DOHH2 (cell line): ENCODE results near the gene CCDC91.

ENCODE experiments used
- EZH2phosphoT487 ChIP-seq: fragments of 200-600 bp; sonication (generic); IDR thresholded peaks from 2 replicates; pipeline ENCODE4 v1.6.1; 2017; ENCODE audit warnings: borderline replicate concordance, mild to moderate bottlenecking, antibody characterized with exemption, low read length, moderate library complexity, mixed read lengths
- TF ChIP-seq, protein P1 (sequence below): fragments of 200-600 bp; sonication (generic); IDR thresholded peaks from one replicate; pipeline ENCODE4 v1.5.1; 2014; ENCODE audit warnings: antibody characterized with exemption, mild to moderate bottlenecking, low read depth, low read length; ENCODE audit not compliant: poor library complexity, severe bottlenecking

DNA sequence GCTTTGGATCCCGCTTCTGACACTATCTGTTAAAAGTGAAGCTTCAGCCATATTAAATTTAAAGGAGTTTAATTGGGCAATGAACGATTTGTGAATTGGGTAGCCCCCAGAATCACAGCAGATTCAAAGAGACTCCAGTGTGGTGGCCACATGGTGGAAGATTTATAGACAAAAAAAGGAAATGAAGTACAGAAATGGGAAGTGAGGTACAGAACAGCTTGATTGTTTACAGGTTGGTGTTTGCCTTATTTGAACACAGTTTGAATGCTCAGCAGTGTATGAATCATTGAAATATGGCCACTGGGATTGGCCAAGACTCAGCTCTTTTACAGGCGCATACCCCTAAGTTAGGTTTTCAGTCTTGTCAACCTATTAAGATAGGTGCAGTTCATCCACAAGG, 21.9 kb downstream of the CCDC91 start:
- TF ChIP-seq, protein P1, sequence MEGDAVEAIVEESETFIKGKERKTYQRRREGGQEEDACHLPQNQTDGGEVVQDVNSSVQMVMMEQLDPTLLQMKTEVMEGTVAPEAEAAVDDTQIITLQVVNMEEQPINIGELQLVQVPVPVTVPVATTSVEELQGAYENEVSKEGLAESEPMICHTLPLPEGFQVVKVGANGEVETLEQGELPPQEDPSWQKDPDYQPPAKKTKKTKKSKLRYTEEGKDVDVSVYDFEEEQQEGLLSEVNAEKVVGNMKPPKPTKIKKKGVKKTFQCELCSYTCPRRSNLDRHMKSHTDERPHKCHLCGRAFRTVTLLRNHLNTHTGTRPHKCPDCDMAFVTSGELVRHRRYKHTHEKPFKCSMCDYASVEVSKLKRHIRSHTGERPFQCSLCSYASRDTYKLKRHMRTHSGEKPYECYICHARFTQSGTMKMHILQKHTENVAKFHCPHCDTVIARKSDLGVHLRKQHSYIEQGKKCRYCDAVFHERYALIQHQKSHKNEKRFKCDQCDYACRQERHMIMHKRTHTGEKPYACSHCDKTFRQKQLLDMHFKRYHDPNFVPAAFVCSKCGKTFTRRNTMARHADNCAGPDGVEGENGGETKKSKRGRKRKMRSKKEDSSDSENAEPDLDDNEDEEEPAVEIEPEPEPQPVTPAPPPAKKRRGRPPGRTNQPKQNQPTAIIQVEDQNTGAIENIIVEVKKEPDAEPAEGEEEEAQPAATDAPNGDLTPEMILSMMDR, result no peak
- TF ChIP-seq EZH2phosphoT487, result no peak
